K562 (cell line): ENCODE data around the gene LAMA3. TPM values are rescaled to one million over a fixed set of nuclear protein-coding genes. Genes with fewer than 3 reads are reported as not detected.

ENCODE experiments used
- DPF2 ChIP-seq: fragments of 450-650 bp; IDR thresholded peaks from 2 replicates; pipeline ENCODE4 v1.6.1; 2016
- ILK ChIP-seq: fragments of 450-650 bp; IDR thresholded peaks from 2 replicates; pipeline ENCODE4 v1.6.1; 2016; ENCODE audit warnings: missing genetic modification characterization, low read depth, mild to moderate bottlenecking, missing compliant biosample characterization, moderate library complexity, borderline replicate concordance
- MAFK ChIP-seq: IDR thresholded peaks from 2 replicates; pipeline ENCODE4 v1.6.1; 2011; ENCODE audit warnings: low read length, improper control_type of control experiment
- PYGO2 ChIP-seq: fragments of 450-650 bp; IDR thresholded peaks from 2 replicates; pipeline ENCODE4 v1.6.1; 2016; ENCODE audit warnings: mild to moderate bottlenecking, missing genetic modification characterization, moderate library complexity, missing compliant biosample characterization
- RNF2 ChIP-seq: sonication (generic); IDR thresholded peaks from 2 replicates; pipeline ENCODE4 v1.6.1; 2016
- SMARCE1 ChIP-seq: fragments of 450-650 bp; IDR thresholded peaks from 2 replicates; pipeline ENCODE4 v1.7.1; 2016; ENCODE audit warnings: mild to moderate bottlenecking
- YBX1 ChIP-seq: fragments of 450-650 bp; IDR thresholded peaks from 2 replicates; pipeline ENCODE4 v1.7.1; 2016; ENCODE audit warnings: mild to moderate bottlenecking
- ZNF584 ChIP-seq: fragments of 200-800 bp; sonication (Bioruptor generic); IDR thresholded peaks from 2 replicates; pipeline ENCODE4 v1.6.1; 2016; ENCODE audit warnings: low read depth, mild to moderate bottlenecking, missing genetic modification characterization, missing compliant biosample characterization
- polyA plus RNA-seq, 8 experiments: library from polyadenylated mRNA; depleted of rRNA in 4 of 8; stranded (reverse) in 5 of 8; unstranded in 3 of 8; fragments of >200 nt; fragmentation: Nextera tagmentation in 2 of 8; fragmentation: Illumina TruSeq in 1 of 8; extraction: Ambion mirVana in 2 of 8; extraction: Trizol in 1 of 8; gene quantifications; 2 replicates each; pipeline versions ENCODE4 v1.2.1 to v1.2.3, GENCODE V29; 2011 to 2014; ENCODE audit warnings: inconsistent platforms in 1 of 8, missing spikeins in 1 of 8
- total RNA-seq, 7 experiments: library from RNA; depleted of rRNA in 6 of 7; stranded (reverse); fragments of >200 nt in 6 of 7; fragmentation: Illumina TruSeq in 2 of 7; extraction: Trizol in 2 of 7; gene quantifications; 2 replicates each; pipeline versions ENCODE4 v1.2.1 to v1.2.3, GENCODE V29; 2011 to 2021; ENCODE audit warnings: low replicate concordance in 1 of 7
- TF ChIP-seq, protein P1 (sequence below): sonication (generic); formaldehyde crosslinking; IDR thresholded peaks from 2 replicates; pipeline ENCODE4 v1.8.1; 2023; ENCODE audit warnings: mild to moderate bottlenecking, missing genetic modification reagents, moderate library complexity
- TF ChIP-seq, protein P2 (sequence below): fragments of 250-450 bp; sonication (Bioruptor Pico); IDR thresholded peaks from 2 replicates; pipeline ENCODE4 v1.8.0; 2022; ENCODE audit warnings: moderate library complexity, mild to moderate bottlenecking, inconsistent platforms
- TF ChIP-seq, protein P3 (sequence below): fragments of 450-650 bp; formaldehyde crosslinking; IDR thresholded peaks from 2 replicates; pipeline ENCODE4 v1.4.0; 2022; ENCODE audit warnings: missing genetic modification characterization
- TF ChIP-seq, protein P4 (sequence below): sonication (generic); formaldehyde crosslinking; IDR thresholded peaks from 2 replicates; pipeline ENCODE4 v1.8.0; 2023; ENCODE audit warnings: mild to moderate bottlenecking, missing genetic modification reagents
- TF ChIP-seq, protein P5 (sequence below), 2 experiments: fragments of 450-650 bp; conservative IDR thresholded peaks; 2 replicates each; pipeline ENCODE4 v1.6.1; 2017; ENCODE audit warnings: mild to moderate bottlenecking in 2 of 2, moderate library complexity in 2 of 2

The LAMA3 gene
- total and polyA plus RNA-seq, 9 of the 15 experiments (the other 6 are each of a cell fraction or from before 2014, with no cell fraction given) = 0.07 TPM; not detected in 8

DNA sequence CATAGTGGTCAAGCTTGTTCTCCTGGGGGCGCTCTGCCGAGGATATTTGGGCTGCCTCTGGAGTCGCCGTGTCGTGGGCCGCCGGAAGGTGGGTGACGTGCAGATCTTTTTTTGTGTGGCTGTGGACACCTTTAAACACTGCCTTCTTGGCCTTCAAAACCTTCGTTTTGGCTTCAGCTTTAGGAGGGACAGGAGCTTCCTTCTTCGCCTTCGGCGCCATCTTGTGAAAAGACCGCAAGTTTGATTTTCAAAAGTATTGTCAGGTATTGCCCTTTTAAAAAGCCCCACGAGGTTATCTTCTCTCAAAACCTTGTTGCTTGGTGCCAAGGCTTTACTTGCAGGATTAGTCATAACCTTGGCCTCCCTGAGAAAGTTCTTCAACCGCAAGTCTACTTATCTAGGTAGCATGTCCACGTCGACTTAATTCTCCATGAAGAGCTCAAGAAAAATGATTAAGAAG is 20.8 kb downstream of the LAMA3 start (continued):
- TF ChIP-seq, protein P1, sequence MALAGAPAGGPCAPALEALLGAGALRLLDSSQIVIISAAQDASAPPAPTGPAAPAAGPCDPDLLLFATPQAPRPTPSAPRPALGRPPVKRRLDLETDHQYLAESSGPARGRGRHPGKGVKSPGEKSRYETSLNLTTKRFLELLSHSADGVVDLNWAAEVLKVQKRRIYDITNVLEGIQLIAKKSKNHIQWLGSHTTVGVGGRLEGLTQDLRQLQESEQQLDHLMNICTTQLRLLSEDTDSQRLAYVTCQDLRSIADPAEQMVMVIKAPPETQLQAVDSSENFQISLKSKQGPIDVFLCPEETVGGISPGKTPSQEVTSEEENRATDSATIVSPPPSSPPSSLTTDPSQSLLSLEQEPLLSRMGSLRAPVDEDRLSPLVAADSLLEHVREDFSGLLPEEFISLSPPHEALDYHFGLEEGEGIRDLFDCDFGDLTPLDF = no peak
- TF ChIP-seq RNF2 (peak; percentile 64), PYGO2 (tag) (no peak), ZNF584 (peak; percentile 77; the same call in 1 of the 2 replicates), YBX1 (no peak), DPF2 (peak; percentile 83), MAFK (no peak), ILK (tag) (no peak), SMARCE1 (peak; percentile 75)
- TF ChIP-seq, protein P2, sequence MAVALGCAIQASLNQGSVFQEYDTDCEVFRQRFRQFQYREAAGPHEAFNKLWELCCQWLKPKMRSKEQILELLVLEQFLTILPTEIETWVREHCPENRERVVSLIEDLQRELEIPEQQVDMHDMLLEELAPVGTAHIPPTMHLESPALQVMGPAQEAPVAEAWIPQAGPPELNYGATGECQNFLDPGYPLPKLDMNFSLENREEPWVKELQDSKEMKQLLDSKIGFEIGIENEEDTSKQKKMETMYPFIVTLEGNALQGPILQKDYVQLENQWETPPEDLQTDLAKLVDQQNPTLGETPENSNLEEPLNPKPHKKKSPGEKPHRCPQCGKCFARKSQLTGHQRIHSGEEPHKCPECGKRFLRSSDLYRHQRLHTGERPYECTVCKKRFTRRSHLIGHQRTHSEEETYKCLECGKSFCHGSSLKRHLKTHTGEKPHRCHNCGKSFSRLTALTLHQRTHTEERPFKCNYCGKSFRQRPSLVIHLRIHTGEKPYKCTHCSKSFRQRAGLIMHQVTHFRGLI (CRISPR knock-in tag) = no peak
- TF ChIP-seq, protein P3, sequence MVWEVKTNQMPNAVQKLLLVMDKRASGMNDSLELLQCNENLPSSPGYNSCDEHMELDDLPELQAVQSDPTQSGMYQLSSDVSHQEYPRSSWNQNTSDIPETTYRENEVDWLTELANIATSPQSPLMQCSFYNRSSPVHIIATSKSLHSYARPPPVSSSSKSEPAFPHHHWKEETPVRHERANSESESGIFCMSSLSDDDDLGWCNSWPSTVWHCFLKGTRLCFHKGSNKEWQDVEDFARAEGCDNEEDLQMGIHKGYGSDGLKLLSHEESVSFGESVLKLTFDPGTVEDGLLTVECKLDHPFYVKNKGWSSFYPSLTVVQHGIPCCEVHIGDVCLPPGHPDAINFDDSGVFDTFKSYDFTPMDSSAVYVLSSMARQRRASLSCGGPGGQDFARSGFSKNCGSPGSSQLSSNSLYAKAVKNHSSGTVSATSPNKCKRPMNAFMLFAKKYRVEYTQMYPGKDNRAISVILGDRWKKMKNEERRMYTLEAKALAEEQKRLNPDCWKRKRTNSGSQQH (CRISPR knock-in tag) = no peak
- TF ChIP-seq, protein P4, sequence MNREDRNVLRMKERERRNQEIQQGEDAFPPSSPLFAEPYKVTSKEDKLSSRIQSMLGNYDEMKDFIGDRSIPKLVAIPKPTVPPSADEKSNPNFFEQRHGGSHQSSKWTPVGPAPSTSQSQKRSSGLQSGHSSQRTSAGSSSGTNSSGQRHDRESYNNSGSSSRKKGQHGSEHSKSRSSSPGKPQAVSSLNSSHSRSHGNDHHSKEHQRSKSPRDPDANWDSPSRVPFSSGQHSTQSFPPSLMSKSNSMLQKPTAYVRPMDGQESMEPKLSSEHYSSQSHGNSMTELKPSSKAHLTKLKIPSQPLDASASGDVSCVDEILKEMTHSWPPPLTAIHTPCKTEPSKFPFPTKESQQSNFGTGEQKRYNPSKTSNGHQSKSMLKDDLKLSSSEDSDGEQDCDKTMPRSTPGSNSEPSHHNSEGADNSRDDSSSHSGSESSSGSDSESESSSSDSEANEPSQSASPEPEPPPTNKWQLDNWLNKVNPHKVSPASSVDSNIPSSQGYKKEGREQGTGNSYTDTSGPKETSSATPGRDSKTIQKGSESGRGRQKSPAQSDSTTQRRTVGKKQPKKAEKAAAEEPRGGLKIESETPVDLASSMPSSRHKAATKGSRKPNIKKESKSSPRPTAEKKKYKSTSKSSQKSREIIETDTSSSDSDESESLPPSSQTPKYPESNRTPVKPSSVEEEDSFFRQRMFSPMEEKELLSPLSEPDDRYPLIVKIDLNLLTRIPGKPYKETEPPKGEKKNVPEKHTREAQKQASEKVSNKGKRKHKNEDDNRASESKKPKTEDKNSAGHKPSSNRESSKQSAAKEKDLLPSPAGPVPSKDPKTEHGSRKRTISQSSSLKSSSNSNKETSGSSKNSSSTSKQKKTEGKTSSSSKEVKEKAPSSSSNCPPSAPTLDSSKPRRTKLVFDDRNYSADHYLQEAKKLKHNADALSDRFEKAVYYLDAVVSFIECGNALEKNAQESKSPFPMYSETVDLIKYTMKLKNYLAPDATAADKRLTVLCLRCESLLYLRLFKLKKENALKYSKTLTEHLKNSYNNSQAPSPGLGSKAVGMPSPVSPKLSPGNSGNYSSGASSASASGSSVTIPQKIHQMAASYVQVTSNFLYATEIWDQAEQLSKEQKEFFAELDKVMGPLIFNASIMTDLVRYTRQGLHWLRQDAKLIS (CRISPR knock-in tag) = no peak
- TF ChIP-seq, protein P5, sequence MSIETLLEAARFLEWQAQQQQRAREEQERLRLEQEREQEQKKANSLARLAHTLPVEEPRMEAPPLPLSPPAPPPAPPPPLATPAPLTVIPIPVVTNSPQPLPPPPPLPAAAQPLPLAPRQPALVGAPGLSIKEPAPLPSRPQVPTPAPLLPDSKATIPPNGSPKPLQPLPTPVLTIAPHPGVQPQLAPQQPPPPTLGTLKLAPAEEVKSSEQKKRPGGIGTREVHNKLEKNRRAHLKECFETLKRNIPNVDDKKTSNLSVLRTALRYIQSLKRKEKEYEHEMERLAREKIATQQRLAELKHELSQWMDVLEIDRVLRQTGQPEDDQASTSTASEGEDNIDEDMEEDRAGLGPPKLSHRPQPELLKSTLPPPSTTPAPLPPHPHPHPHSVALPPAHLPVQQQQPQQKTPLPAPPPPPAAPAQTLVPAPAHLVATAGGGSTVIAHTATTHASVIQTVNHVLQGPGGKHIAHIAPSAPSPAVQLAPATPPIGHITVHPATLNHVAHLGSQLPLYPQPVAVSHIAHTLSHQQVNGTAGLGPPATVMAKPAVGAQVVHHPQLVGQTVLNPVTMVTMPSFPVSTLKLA (conservative IDR thresholded peaks at IDR 0.05) = peak in 1 of 2 experiments; percentile 41; a peak in 1 of 4 replicates
